MM.1S (cell line): Measurements from ENCODE around the gene ZNF618.

ENCODE experiments used
- DNase-seq: peaks from one replicate; pipeline ENCODE4 v3.0.0-alpha.2; 2015
- H2AFZ ChIP-seq: fragments of 300-600 bp; sonication (generic); 2 replicates; pipeline ENCODE4 v1.6.0; 2016; ENCODE audit warnings: antibody characterized with exemption, low read length
- H3F3A ChIP-seq: fragments of 300-600 bp; sonication (generic); 2 replicates; pipeline ENCODE4 v1.6.1; 2016; ENCODE audit warnings: mild to moderate bottlenecking, antibody characterized with exemption, low read length, moderate library complexity, mixed read lengths; ENCODE audit not compliant: insufficient read depth
- H3K27ac ChIP-seq: fragments of 300-600 bp; sonication (generic); 2 replicates; pipeline ENCODE4 v1.5.1; 2016; ENCODE audit warnings: mild to moderate bottlenecking, low read length
- H3K27me3 ChIP-seq: fragments of 300-600 bp; sonication (generic); replicated peaks from 2 replicates; pipeline ENCODE4 v1.6.0; 2016; ENCODE audit warnings: low read length; ENCODE audit not compliant: insufficient read depth
- H3K36me3 ChIP-seq: fragments of 300-600 bp; sonication (generic); replicated peaks from 2 replicates; pipeline ENCODE4 v1.6.1; 2016; ENCODE audit warnings: mild to moderate bottlenecking, low read length, mixed read lengths; ENCODE audit not compliant: insufficient read depth
- H3K4me1 ChIP-seq: fragments of 300-600 bp; sonication (generic); 2 replicates; pipeline ENCODE4 v1.6.1; 2016; ENCODE audit warnings: low read length, mixed read lengths
- H3K4me2 ChIP-seq: fragments of 300-600 bp; sonication (generic); 2 replicates; pipeline ENCODE4 v1.6.0; 2016; ENCODE audit warnings: low read depth, low read length
- H3K4me3 ChIP-seq: fragments of 300-600 bp; sonication (generic); 2 replicates; pipeline ENCODE4 v1.5.1; 2016; ENCODE audit warnings: low read length, mixed read lengths
- H3K79me2 ChIP-seq: fragments of 300-600 bp; sonication (generic); 2 replicates; pipeline ENCODE4 v1.6.1; 2016; ENCODE audit warnings: mixed run types, low read length, mixed read lengths
- H3K9ac ChIP-seq: fragments of 300-600 bp; sonication (generic); 2 replicates; pipeline ENCODE4 v1.6.1; 2016; ENCODE audit warnings: low read length, mixed read lengths
- H3K9me2 ChIP-seq: fragments of 300-600 bp; sonication (generic); replicated peaks from 2 replicates; pipeline ENCODE4 v1.6.1; 2016; ENCODE audit warnings: mild to moderate bottlenecking, low read length, mixed read lengths; ENCODE audit not compliant: insufficient read depth
- H3K9me3 ChIP-seq: fragments of 300-600 bp; sonication (generic); replicated peaks from 2 replicates; pipeline ENCODE4 v1.6.1; 2016; ENCODE audit warnings: mild to moderate bottlenecking, low read length, mixed read lengths; ENCODE audit not compliant: insufficient read depth
- H4K20me1 ChIP-seq: fragments of 300-600 bp; sonication (generic); 2 replicates; pipeline ENCODE4 v1.6.1; 2016; ENCODE audit warnings: mild to moderate bottlenecking, low read length, moderate library complexity, mixed read lengths; ENCODE audit not compliant: insufficient read depth
- CTCF ChIP-seq: fragments of 300-600 bp; sonication (generic); IDR thresholded peaks from 2 replicates; pipeline ENCODE4 v1.5.1; 2016; ENCODE audit warnings: antibody characterized with exemption, low read length, mixed read lengths
- EZH2 ChIP-seq: fragments of 300-600 bp; sonication (generic); optimal IDR thresholded peaks from 2 replicates; pipeline ENCODE3; 2017; ENCODE audit warnings: low read depth, mild to moderate bottlenecking, antibody characterized with exemption, low read length, mixed read lengths
- EZH2phosphoT487 ChIP-seq: fragments of 300-600 bp; sonication (generic); IDR thresholded peaks from 2 replicates; pipeline ENCODE4 v1.6.1; 2018; ENCODE audit warnings: antibody characterized with exemption, low read length

Gene ZNF618

GRCh38 chr9:113946496-113947115, 70.5 kb downstream of the ZNF618 start:
- no peak overlapping the region for H3K27ac ChIP-seq
- H3K9ac ChIP-seq = no peak overlapping the region
- H3K36me3 ChIP-seq = no peaks in the 10 kb centered on the region
- no peak overlapping the region for H3K4me2 ChIP-seq
- no peaks in the 10 kb centered on the region for H3K79me2 ChIP-seq
- no peaks in the 10 kb centered on the region for H4K20me1 ChIP-seq
- no peaks in the 10 kb centered on the region for H3K4me1 ChIP-seq
- H3K9me2 ChIP-seq = no peaks in the 10 kb centered on the region
- no peak for DNase-seq
- TF ChIP-seq CTCF = no peak
- TF ChIP-seq EZH2 = no peak
- no peak for TF ChIP-seq EZH2phosphoT487
- H2AFZ ChIP-seq = no peak overlapping the region
- no peaks in the 10 kb centered on the region for H3K9me3 ChIP-seq
- H3K27me3 ChIP-seq = no peaks in the 10 kb centered on the region
- H3F3A ChIP-seq = no peaks in the 10 kb centered on the region
- H3K4me3 ChIP-seq = no peak overlapping the region

GRCh38 chr9:113947941-113948340, 71.8 kb downstream of the ZNF618 start:
- no peaks in the 10 kb centered on the region for H3F3A ChIP-seq
- no peaks in the 10 kb centered on the region for H3K36me3 ChIP-seq
- no peaks in the 10 kb centered on the region for H3K79me2 ChIP-seq
- H4K20me1 ChIP-seq = no peaks in the 10 kb centered on the region
- no peaks in the 10 kb centered on the region for H3K27me3 ChIP-seq
- no peak overlapping the region for H2AFZ ChIP-seq
- no peaks in the 10 kb centered on the region for H3K4me1 ChIP-seq
- H3K9me2 ChIP-seq = no peaks in the 10 kb centered on the region
- no peak overlapping the region for H3K4me3 ChIP-seq
- no peak overlapping the region for H3K4me2 ChIP-seq
- no peaks in the 10 kb centered on the region for H3K9me3 ChIP-seq
- H3K9ac ChIP-seq = no peak overlapping the region
- H3K27ac ChIP-seq = no peak overlapping the region
- DNase-seq = no peak
- TF ChIP-seq CTCF (no peak), EZH2 (no peak), EZH2phosphoT487 (no peak)

GRCh38 chr9:113948891-113949570, 72.9 kb downstream of the ZNF618 start:
- no peak for DNase-seq
- H3K9me2 ChIP-seq = no peaks in the 10 kb centered on the region
- no peak for TF ChIP-seq EZH2phosphoT487
- no peak for TF ChIP-seq EZH2
- no peak for TF ChIP-seq CTCF
- no peaks in the 10 kb centered on the region for H3K79me2 ChIP-seq
- H2AFZ ChIP-seq = no peak overlapping the region
- no peaks in the 10 kb centered on the region for H3K9me3 ChIP-seq
- no peaks in the 10 kb centered on the region for H3K27me3 ChIP-seq
- H3F3A ChIP-seq = no peaks in the 10 kb centered on the region
- H3K4me1 ChIP-seq = no peaks in the 10 kb centered on the region
- no peaks in the 10 kb centered on the region for H4K20me1 ChIP-seq
- no peaks in the 10 kb centered on the region for H3K36me3 ChIP-seq
- no peak overlapping the region for H3K4me2 ChIP-seq
- no peak overlapping the region for H3K9ac ChIP-seq
- no peak overlapping the region for H3K27ac ChIP-seq
- H3K4me3 ChIP-seq = no peak overlapping the region
